ENCODE data around the gene PAFAH1B1.

The PAFAH1B1 gene

DNA sequence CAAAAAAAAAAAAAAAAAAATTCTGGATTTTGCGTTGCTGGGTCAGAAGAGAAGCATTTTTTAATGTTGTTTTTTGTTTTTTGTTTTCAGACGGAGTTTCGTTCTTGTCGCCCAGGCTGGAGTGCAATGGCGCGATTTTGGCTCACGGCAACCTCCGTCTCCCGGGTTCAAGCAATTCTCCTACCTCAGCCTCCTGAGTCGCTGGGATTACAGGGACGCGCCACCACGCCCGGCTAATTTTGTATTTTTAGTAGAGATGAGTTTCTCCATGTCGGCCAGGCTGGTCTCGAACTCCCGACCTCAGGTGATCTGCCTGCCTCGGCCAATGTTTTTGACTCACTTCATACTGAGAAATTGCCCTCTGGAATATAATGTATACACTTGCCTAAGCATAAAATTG, 11.0 kb upstream of the PAFAH1B1 start:
- H3K4me3 ChIP-seq (replicated peaks; ENCODE audit: insufficient read depth, low read length), result no peak overlapping the region
- DNase-seq (ENCODE audit: low read depth in 1 of 2, low spot score in 1 of 2), result no peak
- H3K27ac ChIP-seq (replicated peaks), result no peak overlapping the region
- TF ChIP-seq, protein P1, sequence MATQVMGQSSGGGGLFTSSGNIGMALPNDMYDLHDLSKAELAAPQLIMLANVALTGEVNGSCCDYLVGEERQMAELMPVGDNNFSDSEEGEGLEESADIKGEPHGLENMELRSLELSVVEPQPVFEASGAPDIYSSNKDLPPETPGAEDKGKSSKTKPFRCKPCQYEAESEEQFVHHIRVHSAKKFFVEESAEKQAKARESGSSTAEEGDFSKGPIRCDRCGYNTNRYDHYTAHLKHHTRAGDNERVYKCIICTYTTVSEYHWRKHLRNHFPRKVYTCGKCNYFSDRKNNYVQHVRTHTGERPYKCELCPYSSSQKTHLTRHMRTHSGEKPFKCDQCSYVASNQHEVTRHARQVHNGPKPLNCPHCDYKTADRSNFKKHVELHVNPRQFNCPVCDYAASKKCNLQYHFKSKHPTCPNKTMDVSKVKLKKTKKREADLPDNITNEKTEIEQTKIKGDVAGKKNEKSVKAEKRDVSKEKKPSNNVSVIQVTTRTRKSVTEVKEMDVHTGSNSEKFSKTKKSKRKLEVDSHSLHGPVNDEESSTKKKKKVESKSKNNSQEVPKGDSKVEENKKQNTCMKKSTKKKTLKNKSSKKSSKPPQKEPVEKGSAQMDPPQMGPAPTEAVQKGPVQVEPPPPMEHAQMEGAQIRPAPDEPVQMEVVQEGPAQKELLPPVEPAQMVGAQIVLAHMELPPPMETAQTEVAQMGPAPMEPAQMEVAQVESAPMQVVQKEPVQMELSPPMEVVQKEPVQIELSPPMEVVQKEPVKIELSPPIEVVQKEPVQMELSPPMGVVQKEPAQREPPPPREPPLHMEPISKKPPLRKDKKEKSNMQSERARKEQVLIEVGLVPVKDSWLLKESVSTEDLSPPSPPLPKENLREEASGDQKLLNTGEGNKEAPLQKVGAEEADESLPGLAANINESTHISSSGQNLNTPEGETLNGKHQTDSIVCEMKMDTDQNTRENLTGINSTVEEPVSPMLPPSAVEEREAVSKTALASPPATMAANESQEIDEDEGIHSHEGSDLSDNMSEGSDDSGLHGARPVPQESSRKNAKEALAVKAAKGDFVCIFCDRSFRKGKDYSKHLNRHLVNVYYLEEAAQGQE (IDR thresholded peaks at IDR 0.05; ENCODE audit: insufficient replicate concordance, low read depth), result no peak
- TF ChIP-seq POLR2AphosphoS5 (IDR thresholded peaks at IDR 0.05; ENCODE audit: low read depth) (no peak), SPI1 (IDR thresholded peaks at IDR 0.05; ENCODE audit: borderline replicate concordance, low read depth) (no peak), GABPA (IDR thresholded peaks at IDR 0.05; ENCODE audit: low read depth) (no peak)
- TF ChIP-seq, protein P2, sequence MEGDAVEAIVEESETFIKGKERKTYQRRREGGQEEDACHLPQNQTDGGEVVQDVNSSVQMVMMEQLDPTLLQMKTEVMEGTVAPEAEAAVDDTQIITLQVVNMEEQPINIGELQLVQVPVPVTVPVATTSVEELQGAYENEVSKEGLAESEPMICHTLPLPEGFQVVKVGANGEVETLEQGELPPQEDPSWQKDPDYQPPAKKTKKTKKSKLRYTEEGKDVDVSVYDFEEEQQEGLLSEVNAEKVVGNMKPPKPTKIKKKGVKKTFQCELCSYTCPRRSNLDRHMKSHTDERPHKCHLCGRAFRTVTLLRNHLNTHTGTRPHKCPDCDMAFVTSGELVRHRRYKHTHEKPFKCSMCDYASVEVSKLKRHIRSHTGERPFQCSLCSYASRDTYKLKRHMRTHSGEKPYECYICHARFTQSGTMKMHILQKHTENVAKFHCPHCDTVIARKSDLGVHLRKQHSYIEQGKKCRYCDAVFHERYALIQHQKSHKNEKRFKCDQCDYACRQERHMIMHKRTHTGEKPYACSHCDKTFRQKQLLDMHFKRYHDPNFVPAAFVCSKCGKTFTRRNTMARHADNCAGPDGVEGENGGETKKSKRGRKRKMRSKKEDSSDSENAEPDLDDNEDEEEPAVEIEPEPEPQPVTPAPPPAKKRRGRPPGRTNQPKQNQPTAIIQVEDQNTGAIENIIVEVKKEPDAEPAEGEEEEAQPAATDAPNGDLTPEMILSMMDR (IDR thresholded peaks at IDR 0.05; ENCODE audit: insufficient read depth, low read length), result no peak
- no peaks in the 10 kb centered on the region for H3K27me3 ChIP-seq (ENCODE audit: insufficient read depth, poor library complexity, severe bottlenecking)

DNA sequence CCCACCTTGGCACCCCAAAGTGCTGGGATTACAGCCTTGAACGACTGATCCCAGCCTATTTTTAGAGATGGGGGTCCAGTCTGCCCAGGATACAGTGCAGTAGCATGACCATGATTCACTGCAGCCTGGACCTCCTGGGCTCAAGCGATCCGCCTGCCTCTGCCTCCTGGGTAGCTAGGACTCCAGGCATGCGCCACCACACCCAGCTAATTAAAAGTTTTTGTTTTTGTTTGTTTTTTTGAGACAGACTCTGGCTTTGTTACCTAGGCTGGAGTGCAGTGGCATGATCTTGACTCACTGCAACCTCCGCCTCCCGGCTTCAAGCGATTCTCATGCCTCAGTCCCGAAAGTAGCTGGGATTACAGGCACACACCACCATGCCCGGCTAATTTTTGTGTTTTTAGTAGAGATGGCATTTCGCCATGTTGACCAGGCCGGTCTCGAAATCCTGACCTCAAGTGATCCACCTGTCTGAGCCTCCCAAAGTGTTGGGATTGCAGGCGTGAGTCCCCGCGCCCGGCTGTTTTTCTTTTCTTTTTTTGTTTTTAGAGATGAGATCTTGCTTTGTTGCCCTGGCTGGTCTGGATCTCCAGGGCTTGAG, 2.3 kb upstream of the PAFAH1B1 start:
- H3K27ac ChIP-seq (replicated peaks), result no peak overlapping the region

DNA sequence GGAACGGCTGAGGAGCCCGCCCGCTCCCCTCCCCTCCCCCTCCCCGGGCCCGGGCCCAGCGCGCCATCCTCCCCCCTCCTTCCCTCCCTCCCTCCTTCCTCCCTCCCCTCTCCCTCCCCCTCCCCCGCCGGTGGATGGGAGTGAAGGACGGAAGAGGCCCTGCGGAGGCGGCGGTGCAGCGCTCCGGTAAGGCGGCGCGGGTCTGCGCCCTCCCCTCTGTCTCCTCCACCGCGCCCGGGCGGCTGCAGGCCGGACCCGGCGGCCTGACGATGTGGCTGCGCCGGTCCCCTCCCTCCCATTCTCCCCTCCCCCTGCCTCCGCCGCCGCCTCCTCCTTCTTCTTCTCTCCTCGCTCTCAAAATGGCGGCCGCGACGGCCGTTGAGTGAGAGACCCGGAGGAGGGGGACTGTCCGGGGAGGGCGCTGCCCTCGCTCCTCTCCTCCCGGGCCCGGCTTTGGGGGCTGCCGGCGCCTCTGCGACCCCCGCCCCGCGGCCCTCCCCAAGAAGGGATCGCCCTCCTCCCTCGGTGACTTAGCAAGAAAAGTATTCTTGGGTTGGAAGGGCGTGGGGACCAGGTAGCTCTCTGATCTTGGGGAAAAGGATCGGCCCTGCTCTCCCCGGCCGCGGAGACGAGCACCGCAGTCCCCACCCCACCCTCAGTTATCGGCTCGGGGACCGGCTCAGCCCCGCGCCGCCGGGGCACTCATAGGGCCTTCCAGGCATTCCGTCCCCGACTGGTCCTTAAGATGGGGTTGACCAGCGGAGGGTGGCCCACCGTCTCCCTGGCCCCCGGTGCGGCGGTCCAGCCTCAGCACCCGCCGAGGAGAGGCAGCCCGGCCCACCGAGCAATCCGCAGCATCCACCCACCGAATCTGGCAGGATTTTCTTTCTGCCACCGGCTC, 617 bp downstream of the PAFAH1B1 start:
- Histone ChIP-seq H3K27me3 (ENCODE audit: insufficient read depth, poor library complexity, severe bottlenecking) (no peaks in the 10 kb centered on the region), H3K27ac (replicated peaks) (peak overlapping the region; percentile 89), H3K4me3 (replicated peaks; ENCODE audit: insufficient read depth, low read length) (peak overlapping the region; percentile 69)
- DNase-seq (ENCODE audit: low read depth in 1 of 2, low spot score in 1 of 2), result peak in 1 of 2 experiments; percentile 55
- TF ChIP-seq, protein P1 (IDR thresholded peaks at IDR 0.05; ENCODE audit: insufficient replicate concordance, low read depth), result no peak
- TF ChIP-seq, protein P2 (IDR thresholded peaks at IDR 0.05; ENCODE audit: insufficient read depth, low read length), result no peak
- no peak for TF ChIP-seq GABPA (IDR thresholded peaks at IDR 0.05; ENCODE audit: low read depth)
- TF ChIP-seq POLR2AphosphoS5 (IDR thresholded peaks at IDR 0.05; ENCODE audit: low read depth), result no peak
- TF ChIP-seq SPI1 (IDR thresholded peaks at IDR 0.05; ENCODE audit: borderline replicate concordance, low read depth), result no peak

More for the DNA sequence above, 2.3 kb upstream of the PAFAH1B1 start:
- no peak overlapping the region for H3K4me3 ChIP-seq (replicated peaks; ENCODE audit: insufficient read depth, low read length)
- no peaks in the 10 kb centered on the region for H3K27me3 ChIP-seq (ENCODE audit: insufficient read depth, poor library complexity, severe bottlenecking)
- DNase-seq (ENCODE audit: low read depth in 1 of 2, low spot score in 1 of 2), result no peak
- TF ChIP-seq SPI1 (IDR thresholded peaks at IDR 0.05; ENCODE audit: borderline replicate concordance, low read depth) (no peak), GABPA (IDR thresholded peaks at IDR 0.05; ENCODE audit: low read depth) (no peak), POLR2AphosphoS5 (IDR thresholded peaks at IDR 0.05; ENCODE audit: low read depth) (no peak)
- TF ChIP-seq, protein P1 (IDR thresholded peaks at IDR 0.05; ENCODE audit: insufficient replicate concordance, low read depth), result no peak
- TF ChIP-seq, protein P2 (IDR thresholded peaks at IDR 0.05; ENCODE audit: insufficient read depth, low read length), result no peak
